H1 (cell line): ENCODE measurements around the gene CCDC171.

Source experiments
- CHD2 ChIP-seq: IDR thresholded peaks from 2 replicates; pipeline ENCODE4 v1.6.1; 2012; ENCODE audit warnings: low read length, improper control_type of control experiment
- EZH2 ChIP-seq: fragments of 200-600 bp; sonication (generic); IDR thresholded peaks from 2 replicates; pipeline ENCODE4 v1.7.1; 2012; ENCODE audit warnings: low read depth, mild to moderate bottlenecking, moderate library complexity, low read length, inconsistent platforms; ENCODE audit not compliant: severe bottlenecking
- JUND ChIP-seq: IDR thresholded peaks from 2 replicates; pipeline ENCODE4 v1.6.1; 2011; ENCODE audit warnings: mild to moderate bottlenecking, improper control_type of control experiment, low read length
- POLR2A ChIP-seq, 2 experiments: IDR thresholded peaks; 1 replicate in 1 of 2; 2 replicates in 1 of 2; pipeline ENCODE4 v1.6.1; 2011; ENCODE audit warnings: low read depth in 2 of 2, low read length in 2 of 2, mild to moderate bottlenecking in 2 of 2; ENCODE audit errors: control extremely low read depth in 1 of 2
- TEAD4 ChIP-seq: IDR thresholded peaks from 2 replicates; pipeline ENCODE4 v1.6.1; 2012; ENCODE audit warnings: low read depth, low read length, inconsistent platforms, mixed read lengths

GRCh38 chr9:15584379-15584778 lies 31.5 kb downstream of the CCDC171 start:
- no peak for TF ChIP-seq POLR2A (IDR thresholded peaks at IDR 0.05; ENCODE audit: control extremely low read depth in 1 of 2, low read depth in 2 of 2, low read length in 2 of 2)
- no peak for TF ChIP-seq EZH2
- no peak for TF ChIP-seq CHD2
- TF ChIP-seq TEAD4 = no peak
- no peak for TF ChIP-seq JUND
